Hematopoietic multipotent progenitor cell treated with erythropoietin and hydrocortisone succinate and interleukin-3 and kit ligand, for 17 days (in vitro differentiated cells): ENCODE measurements around the gene NAALADL1.
"Not testable (repeated sequence)": the region's sequence is repeated elsewhere in the genome, so short reads cannot be mapped to it uniquely, and the experiment has no call there.

Experiments
- DNase-seq: peaks from one replicate; pipeline ENCODE4 v3.0.0-alpha.2; 2015; ENCODE audit warnings: low spot score

NAALADL1 gene

DNA sequence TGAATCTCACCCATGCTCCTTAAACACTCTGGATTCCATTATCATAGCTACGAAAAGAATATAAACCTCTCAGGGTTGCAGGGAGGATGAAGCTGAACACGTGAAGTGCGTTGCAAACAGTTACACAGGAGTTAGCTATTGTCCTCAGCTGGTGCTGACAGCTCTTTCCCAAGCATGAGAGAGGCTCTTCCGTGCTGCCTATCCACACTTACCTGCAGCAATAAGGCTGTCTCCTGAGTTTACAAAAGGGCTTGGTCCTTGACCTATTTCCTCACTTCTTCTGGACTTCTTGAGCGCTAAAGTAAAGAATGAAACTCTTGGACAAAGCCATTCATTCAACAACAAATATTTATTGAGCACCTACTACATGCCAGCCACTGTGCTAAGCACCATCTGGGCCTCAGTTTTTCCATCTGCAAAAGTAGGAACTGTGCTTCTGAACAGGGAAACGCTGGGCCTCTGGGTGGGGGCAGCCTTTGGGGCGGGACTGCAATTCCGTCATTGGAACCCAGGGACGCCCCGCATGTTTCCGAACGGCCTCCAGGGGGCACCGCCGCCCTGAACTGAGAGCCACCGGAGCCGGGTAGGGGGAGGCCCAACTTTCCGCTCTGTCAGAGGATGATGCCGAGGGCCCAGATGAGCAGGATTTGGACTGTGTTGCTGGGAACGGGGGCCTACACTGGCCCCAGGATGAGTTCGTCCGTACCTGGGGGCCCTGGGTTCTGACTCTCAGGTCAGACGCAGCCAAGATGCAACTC is 45.0 kb downstream of the NAALADL1 start:
- peak; percentile 90 for DNase-seq

DNA sequence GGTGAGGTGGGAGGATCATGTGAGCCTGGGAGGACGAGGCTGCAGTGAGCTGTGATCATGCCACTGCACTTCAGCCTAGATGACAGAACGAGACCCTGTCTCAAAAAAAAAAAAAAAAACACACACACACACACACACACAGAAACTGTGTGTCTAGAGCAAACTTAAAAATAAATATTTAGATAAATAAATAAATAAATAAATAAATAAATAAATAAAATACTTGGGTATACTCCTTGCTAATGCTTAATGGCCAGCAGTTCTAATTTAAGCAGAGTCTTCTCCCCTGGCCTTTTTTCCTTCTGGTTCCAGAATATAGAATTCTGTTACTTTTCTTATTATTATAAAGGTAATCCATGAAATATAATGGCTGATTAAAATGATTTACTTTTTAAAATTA is 49.5 kb downstream of the NAALADL1 start:
- DNase-seq, result no peak

DNA sequence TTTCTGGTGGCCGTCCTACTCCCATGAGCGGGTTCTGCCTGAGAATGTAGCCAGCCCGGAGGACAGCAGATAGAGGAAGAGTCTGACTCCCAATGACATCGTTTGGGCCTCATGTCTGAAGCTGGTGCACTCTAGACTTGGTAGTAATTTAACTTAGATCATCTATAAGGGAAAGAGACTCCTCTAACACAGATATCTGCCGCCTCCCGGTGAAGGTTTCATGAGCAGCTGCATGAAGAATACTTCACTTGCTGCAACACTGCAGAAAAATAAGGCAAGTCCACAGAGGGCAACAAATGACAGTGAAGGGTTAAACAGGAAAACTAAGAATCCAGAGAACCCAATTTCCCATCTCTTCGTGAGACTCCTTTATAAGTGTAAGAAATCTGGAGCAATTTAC is 50.3 kb downstream of the NAALADL1 start:
- DNase-seq, result no peak

DNA sequence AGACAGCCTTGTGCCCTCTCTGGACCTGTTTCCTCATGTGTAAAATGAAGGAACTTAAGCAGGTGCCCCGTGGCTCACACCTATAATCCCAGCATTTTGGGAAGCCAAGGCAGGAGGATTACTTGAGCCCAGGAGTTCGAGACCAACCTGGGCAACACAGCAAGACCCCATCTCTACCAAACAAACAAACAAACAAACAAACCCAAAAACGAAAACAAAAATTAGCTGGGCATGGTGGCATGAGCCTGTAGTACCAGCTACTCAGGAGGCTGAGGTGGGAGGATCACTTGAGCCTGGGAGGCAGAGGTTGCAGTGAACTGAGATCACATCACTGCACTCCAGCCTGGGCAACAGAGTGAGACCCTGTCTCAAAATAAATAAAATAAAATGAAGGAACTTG is 54.4 kb downstream of the NAALADL1 start:
- DNase-seq, result not testable (repeated sequence)

DNA sequence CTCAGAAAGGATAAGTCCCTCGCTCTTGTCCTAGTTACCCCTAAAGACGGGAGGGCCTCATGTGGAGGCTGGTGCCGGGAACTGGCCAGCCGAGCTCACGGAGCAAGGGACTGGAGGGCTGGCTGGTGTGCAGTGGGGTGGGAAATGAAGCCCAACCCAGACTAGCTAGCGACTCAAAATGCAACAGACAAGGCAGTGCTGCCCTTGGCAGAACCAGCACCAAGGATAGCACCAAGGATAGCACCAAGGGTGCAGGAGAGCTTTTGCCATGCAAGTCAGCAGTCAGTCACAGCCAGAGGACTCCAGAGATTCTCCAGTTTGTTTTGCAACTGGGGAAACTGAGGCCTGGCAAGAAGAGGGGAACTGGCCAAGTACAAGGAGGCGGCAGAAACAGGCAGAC is 55.1 kb downstream of the NAALADL1 start:
- no peak for DNase-seq

DNA sequence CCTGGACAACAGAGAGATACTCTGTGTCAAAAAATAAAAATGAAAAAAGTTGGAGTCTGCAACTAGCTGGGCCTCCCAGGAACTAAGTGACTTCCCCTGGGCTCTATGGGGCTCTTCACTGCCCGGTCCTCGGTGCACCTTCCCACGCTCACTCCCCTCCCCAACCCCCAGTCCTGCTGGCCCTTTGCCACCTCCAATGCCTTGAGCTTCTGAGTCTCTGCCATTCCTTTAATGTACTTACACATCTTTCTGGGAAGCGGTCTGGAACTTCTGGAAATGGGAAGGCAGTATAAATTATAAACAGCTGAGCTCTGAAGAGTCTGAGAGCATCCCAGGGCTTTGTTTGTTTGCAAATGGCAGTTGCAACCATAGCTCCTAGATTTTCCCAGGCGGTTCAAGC is 55.6 kb downstream of the NAALADL1 start:
- no peak for DNase-seq

DNA sequence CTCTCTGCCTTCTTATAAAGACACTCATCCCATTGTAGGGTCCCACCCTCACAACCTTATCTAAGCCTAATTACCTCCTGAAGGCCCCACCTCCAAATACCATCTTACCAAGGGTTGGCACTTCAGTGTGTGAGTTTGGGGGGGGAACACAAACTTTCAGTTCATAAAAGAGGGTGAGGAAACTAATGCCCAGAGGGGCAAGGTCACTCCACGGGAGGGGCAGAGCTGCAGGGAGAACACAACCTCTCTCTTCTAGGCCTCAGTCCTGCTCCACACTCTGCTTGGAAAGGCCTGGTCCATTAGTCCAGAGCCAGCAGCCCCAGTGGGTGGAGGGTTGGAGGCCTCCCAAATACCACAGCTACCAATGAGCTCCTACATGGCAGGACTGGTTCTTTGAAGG is 58.9 kb downstream of the NAALADL1 start:
- DNase-seq, result no peak

DNA sequence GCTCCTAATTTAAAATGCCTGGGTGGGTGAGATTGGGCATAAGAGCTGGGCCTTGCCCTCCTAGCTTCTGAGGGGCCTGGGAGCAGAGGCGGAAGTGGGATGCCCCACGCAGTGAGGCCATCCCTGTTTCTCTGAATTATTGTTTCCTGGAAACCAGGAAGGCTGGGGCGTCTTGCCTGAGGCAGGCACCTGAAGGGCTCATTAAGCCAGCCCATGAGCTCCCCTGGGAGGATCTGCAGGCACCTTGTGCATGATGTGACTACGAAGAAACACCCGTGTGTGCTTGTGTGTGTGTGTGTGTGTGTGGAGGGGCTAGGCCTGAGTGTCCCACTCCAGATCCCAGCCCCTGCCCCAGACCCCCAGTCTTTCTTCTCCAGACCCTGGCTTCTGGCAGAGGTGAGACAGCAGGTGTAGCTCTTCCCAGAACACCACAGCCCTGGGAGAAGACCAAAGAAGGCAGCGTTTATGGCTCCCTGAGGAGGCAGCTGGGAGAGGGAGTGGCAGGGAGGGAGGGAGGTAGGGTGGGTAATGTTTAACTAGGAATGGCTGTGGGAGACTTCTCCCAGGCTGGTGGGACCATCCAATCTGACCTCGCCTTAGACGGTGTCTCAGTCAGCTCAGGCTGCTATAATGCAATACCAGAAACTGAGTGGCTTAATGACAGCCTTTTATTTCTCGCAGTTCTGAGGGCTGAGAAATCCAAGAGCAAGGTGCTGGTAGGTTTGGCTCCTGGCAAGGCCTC is 59.5 kb downstream of the NAALADL1 start:
- DNase-seq, result no peak

DNA sequence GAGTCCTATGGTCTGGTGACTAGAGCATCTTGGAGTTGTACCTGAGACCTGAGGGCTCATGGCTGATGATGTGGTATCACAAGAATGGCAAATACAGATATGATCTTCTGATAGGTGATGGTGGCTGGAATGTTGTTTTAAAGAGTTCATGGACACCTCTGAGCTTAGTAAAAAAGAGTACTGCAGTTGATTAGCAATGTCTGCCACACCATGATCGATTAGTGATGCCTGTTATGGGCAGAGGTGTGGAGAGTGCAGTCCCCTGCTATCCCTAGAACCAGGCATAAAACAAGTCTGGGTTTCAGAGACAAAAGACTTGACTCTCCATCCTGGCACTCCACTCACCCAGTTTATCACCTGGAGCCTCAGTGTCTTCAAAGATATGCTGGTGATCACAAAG is 60.2 kb downstream of the NAALADL1 start:
- DNase-seq, result no peak

DNA sequence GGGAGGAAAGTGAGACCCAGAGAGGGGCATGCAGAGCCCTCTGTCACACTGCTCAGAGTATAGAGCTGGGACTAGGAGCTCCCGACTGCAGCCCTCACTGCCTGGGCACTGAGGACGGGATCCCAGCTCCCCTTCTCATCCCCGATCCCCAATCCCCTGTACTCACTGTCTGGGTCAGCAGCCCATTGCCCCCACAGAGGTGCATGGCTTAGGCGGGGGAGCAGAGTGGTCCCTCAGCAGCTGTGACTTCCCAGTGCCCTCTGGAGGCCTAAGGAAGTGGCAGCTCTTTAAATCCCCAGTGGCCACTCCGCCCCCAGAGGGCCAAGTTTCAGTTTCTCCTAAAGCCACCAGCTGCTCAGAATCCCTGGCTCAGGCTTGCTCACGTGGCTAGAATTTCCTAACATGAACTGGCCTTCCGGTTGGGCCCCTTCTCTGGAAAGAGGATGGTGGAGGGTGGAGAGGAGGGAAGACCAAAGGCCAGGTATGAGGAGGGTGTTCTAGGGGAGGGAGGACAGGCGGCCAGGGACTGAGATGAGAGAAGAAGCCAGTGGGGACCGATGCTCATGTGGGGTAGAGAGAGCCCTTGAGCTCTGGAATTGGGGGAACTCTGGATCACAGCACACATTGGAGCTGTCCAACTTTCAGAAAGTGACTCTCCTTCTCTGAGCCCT is 61.5 kb downstream of the NAALADL1 start, which contains the start of gene BATF2:
Gene BATF2, minus strand, starts transcription at position 262 of the 671 bp plus-strand sequence. Its CDS starts 57 bp downstream, at position 205.
- peak; percentile 26 for DNase-seq

DNA sequence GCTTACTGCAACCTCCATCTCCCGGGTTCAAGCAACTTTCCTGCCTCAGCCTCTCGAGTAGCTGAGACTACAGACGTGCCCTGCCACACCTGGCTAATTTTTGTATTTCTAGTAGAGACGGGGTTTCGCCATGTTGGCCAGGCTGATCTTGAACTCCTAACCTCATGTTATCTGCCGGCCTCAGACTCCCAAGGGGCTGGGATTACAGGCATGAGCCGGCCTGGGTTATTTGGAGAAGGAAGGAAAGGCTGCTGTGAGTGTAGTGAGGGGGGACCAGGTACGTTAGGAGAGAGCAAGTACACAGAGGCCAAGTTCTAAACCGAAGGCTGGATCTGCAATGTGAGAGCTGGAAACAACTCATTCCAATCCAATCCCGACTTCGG is 62.0 kb downstream of the NAALADL1 start:
- DNase-seq, result no peak
